Sigmoid colon (tissue), 4 donors: ENCODE measurements around the gene TELO2.

Source experiments
- CTCF ChIP-seq, 4 experiments: fragments of 450-650 bp in 3 of 4; fragments of 200-600 bp in 1 of 4; IDR thresholded peaks; one replicate each; pipeline ENCODE4 v1.5.1; 2016 to 2019; ENCODE audit warnings: antibody characterized with exemption in 4 of 4, mild to moderate bottlenecking in 3 of 4, moderate library complexity in 2 of 4
- EP300 ChIP-seq, 4 donors: sonication (generic); formaldehyde crosslinking; IDR thresholded peaks; one replicate each; pipeline ENCODE4 v1.6.1; 2017; ENCODE audit warnings: antibody characterized with exemption in 4 of 4
- POLR2A ChIP-seq, 2 donors: fragments of 450-650 bp; IDR thresholded peaks; one replicate each; pipeline ENCODE4 v1.6.1; 2016; ENCODE audit warnings: antibody characterized with exemption in 2 of 2, mild to moderate bottlenecking in 2 of 2, moderate library complexity in 2 of 2
- POLR2AphosphoS5 ChIP-seq, 4 donors: sonication (generic); formaldehyde crosslinking; IDR thresholded peaks; one replicate each; pipeline ENCODE4 v1.6.1; 2017; ENCODE audit warnings: antibody characterized with exemption in 4 of 4

GRCh38 chr16:1537138-1537577 is 44.0 kb downstream of the TELO2 start:
- TF ChIP-seq POLR2A (IDR thresholded peaks at IDR 0.05) (no peak), CTCF (IDR thresholded peaks at IDR 0.05) (no peak), POLR2AphosphoS5 (IDR thresholded peaks at IDR 0.05) (no peak), EP300 (IDR thresholded peaks at IDR 0.05) (no peak)
